Testis (tissue), 3 donors: ENCODE measurements around the gene LRRC45. TPM values are rescaled to one million over a fixed set of nuclear protein-coding genes. Genes with fewer than 3 reads are reported as not detected.

Experiments
- DNase-seq: peaks from one replicate; pipeline ENCODE4 v3.0.0-alpha.2; 2019
- H3K27ac ChIP-seq, 2 donors: fragments of 200-600 bp; sonication (generic); one replicate each; pipeline ENCODE4 v1.5.1; 2019
- H3K27me3 ChIP-seq: fragments of 200-600 bp; sonication (generic); one replicate; pipeline ENCODE4 v1.5.1; 2019
- H3K36me3 ChIP-seq: fragments of 200-600 bp; sonication (generic); one replicate; pipeline ENCODE4 v1.5.1; 2017; ENCODE audit warnings: low read depth; ENCODE audit errors: missing control alignments
- H3K4me1 ChIP-seq: fragments of 200-600 bp; sonication (generic); one replicate; pipeline ENCODE4 v1.5.1; 2019
- H3K4me3 ChIP-seq, 2 donors: fragments of 200-600 bp; sonication (generic); one replicate each; pipeline ENCODE4 v1.5.1; 2017 to 2019
- H3K9me3 ChIP-seq: fragments of 200-600 bp; sonication (generic); one replicate; pipeline ENCODE4 v1.5.1; 2017
- CTCF ChIP-seq, 3 experiments: fragments of 450-650 bp in 2 of 3; fragments of 200-600 bp in 1 of 3; sonication (generic) in 1 of 3; IDR thresholded peaks; one replicate each; pipeline ENCODE4 v1.5.1; 2016 to 2019; ENCODE audit warnings: antibody characterized with exemption in 3 of 3, mild to moderate bottlenecking in 2 of 3, moderate library complexity in 1 of 3
- POLR2A ChIP-seq: fragments of 450-650 bp; IDR thresholded peaks from one replicate; pipeline ENCODE4 v1.6.1; 2017; ENCODE audit warnings: antibody characterized with exemption, mild to moderate bottlenecking, moderate library complexity
- WGBS, 2 donors: methylation state at CpG; one replicate each; pipeline ENCODE4 v1.1.5; 2018; 5-methylcytosine and 5-hydroxymethylcytosine counted together
- intact Hi-C: fragments of 100-400 bp; cut with DNase I; formaldehyde crosslinking; loops from one replicate; pipeline ENCODE4 v1.15.1; 2023; ENCODE audit warnings: low total_unique reads
- polyA plus RNA-seq: library from polyadenylated mRNA; stranded (reverse); fragments of 350-450 nt; fragmentation: Illumina TruSeq; extraction: RNeasy Lipid Tissue Mini Kit (QIAGEN cat#74804); gene quantifications from one replicate; pipeline ENCODE4 v1.2.3, GENCODE V29; 2014; ENCODE audit warnings: low read depth, low replicate concordance; ENCODE audit not compliant: insufficient read depth
- total RNA-seq, 2 donors: library from RNA; depleted of rRNA; stranded (reverse); fragments of >200 nt; gene quantifications; one replicate each; pipeline ENCODE4 v1.2.3, GENCODE V29; 2016

The LRRC45 gene
- total and polyA plus RNA-seq, 3 donors from 2014 or later = 5.7 to 12.8 (median 10.7) TPM

GRCh38 chr17:81998212-81998611 is 24.9 kb upstream of the LRRC45 start:
- Histone ChIP-seq H3K27me3 (no peaks in the 10 kb centered on the region), H3K36me3 (no peaks in the 10 kb centered on the region), H3K9me3 (no peaks in the 10 kb centered on the region), H3K4me3 (no peak overlapping the region), H3K27ac (no peak overlapping the region), H3K4me1 (no peaks in the 10 kb centered on the region)
- intact Hi-C loops = no loop called here
- no peak for DNase-seq
- TF ChIP-seq POLR2A = no peak
- no peak for TF ChIP-seq CTCF (IDR thresholded peaks at IDR 0.05)
- 59 to 77% methylated on average over 7 of the region's 7 CpGs for WGBS, 2 donors

- intact Hi-C loops = no loop called here
- H3K27ac ChIP-seq = no peak overlapping the region
- WGBS, 2 donors = 89 to 92% methylated on average over 9 to 14 of the region's 14 CpGs
- no peaks in the 10 kb centered on the region for H3K27me3 ChIP-seq
- H3K36me3 ChIP-seq = no peaks in the 10 kb centered on the region
- no peak overlapping the region for H3K4me3 ChIP-seq
- H3K4me1 ChIP-seq = no peaks in the 10 kb centered on the region
- no peaks in the 10 kb centered on the region for H3K9me3 ChIP-seq
- no peak for DNase-seq
- TF ChIP-seq CTCF (IDR thresholded peaks at IDR 0.05) (no peak), POLR2A (no peak)
Measured at GRCh38 chr17:81998691-81999438, 24.2 kb upstream of the LRRC45 start.

- Histone ChIP-seq H3K36me3 (no peaks in the 10 kb centered on the region), H3K27me3 (no peaks in the 10 kb centered on the region), H3K4me3 (no peak overlapping the region), H3K9me3 (no peaks in the 10 kb centered on the region), H3K27ac (no peak overlapping the region), H3K4me1 (no peaks in the 10 kb centered on the region)
- 92 to 95% methylated on average over 12 of the region's 12 CpGs for WGBS, 2 donors
- no peak for DNase-seq
- TF ChIP-seq POLR2A (no peak), CTCF (IDR thresholded peaks at IDR 0.05) (no peak)
- intact Hi-C loops = no loop called here
Measured at GRCh38 chr17:81999587-81999975, 23.5 kb upstream of the LRRC45 start.

GRCh38 chr17:81999976-82000802 is 22.9 kb upstream of the LRRC45 start:
- Histone ChIP-seq H3K9me3 (no peaks in the 10 kb centered on the region), H3K27me3 (no peaks in the 10 kb centered on the region), H3K4me1 (no peaks in the 10 kb centered on the region), H3K4me3 (no peak overlapping the region), H3K36me3 (no peaks in the 10 kb centered on the region), H3K27ac (no peak overlapping the region)
- DNase-seq = no peak
- TF ChIP-seq POLR2A = no peak
- TF ChIP-seq CTCF (IDR thresholded peaks at IDR 0.05) = no peak
- WGBS, 2 donors = 86 to 92% methylated on average over 24 to 36 of the region's 36 CpGs
- intact Hi-C loops = no loop called here
